GM18526 (cell line): Measurements from ENCODE around the gene GON4L.

Source experiments
- POLR2A ChIP-seq: IDR thresholded peaks from 3 replicates; pipeline ENCODE4 v1.6.1; 2011; ENCODE audit not compliant: insufficient read length; ENCODE audit errors: extremely low read depth

GON4L gene

DNA sequence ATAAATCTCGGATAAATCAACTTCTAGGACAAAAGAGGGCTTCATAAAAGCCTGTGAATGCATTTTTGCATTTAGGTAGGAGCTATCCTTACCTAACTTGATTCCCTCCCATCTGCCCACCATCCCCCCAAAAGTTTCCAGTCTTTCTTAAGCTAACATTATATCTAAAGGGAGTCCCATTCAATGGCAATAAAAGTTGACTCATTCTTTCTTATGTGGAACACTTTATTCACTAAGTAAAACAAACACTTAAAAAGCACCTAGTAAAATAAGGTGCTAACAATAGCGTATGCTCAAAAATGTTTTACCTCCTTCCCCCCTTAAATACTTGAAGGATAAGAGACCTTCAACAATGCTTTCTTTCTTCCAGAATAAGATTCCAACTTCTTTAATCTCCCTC, 83.8 kb downstream of the GON4L start:
- TF ChIP-seq POLR2A: no peak

DNA sequence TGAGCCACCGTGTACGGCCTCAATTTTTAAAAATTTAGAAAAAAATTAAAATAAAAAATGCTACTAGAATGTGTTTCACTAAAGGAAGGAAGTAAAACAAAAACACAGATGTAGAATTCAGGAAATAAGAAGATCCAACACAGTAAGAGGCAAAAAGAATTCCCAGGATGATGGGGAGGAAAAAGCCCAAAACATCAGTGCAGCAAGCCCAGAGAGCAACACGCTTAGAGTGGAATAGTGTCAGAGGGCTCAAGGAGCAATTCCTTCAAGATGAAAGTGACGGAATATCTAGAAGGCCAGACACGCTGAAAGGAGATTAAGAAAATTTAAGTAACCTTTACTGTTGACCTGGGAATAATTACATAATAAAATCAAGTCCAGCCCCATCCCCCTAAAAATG, 87.8 kb downstream of the GON4L start:
- TF ChIP-seq POLR2A: no peak

DNA sequence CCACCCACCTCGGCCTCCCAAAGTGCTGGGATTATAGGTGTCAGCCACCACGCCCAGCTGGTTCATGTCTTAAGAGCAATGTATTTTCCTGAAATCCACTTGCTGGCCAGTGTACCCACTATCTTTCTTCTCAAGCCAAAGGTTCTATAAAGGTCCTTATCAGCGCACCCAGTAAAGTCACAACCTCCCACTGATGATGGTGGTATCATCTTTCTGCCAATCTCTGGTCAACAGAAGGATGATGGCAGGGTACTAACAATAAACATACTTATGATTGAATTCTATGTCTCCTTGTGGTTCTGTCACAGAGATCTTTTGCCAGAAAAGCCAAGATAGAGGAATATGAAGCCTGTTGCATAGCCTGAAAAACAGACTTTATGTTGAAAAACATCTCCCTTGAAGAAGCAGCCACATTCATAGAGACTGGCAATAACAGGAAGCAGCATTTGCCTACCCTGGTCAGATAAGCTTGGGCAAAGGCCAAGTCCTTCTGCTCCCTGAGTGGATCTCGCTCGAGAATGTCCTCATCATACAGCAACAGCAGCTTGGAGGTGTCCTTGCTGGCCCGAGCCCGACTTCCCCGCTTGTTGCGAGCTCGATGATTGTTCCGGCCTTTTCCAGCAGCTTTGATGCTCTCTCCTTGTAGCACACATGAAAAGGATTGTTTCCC, 95.1 kb downstream of the GON4L start:
- no peak for TF ChIP-seq POLR2A

DNA sequence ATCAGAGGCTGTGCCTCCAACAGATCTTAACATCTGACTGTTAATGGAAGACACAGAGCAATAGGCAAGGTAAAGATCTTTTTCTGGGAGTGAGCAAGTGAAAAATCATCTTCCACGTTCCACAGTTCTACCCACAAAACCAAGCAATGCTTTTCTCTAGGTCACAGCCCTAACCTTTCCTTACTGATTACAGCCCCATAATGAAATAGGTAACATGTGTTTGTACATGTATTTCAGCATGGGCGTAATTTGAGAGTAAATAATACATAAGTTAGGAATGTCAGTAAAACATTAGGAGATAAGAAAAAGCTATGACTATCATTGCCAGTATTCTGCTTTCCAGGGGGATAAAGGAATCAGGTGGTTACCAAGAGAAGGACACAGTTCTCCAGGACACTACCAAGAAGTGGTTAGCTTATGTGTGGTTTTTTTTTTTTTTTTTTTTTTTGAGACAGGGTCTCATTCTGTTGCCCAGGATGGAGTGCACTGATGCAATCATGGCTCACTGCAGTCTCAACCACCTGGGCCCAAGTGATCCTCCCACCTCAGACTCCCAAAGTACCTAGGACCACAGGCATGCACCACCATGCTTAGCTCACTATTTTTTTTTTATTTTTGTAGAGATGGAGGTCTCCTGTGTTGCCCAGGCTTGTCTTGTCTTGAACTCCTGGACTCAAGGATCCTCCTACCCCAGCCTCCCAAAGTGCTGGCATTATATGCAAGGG, 96.1 kb downstream of the GON4L start:
- no peak for TF ChIP-seq POLR2A

DNA sequence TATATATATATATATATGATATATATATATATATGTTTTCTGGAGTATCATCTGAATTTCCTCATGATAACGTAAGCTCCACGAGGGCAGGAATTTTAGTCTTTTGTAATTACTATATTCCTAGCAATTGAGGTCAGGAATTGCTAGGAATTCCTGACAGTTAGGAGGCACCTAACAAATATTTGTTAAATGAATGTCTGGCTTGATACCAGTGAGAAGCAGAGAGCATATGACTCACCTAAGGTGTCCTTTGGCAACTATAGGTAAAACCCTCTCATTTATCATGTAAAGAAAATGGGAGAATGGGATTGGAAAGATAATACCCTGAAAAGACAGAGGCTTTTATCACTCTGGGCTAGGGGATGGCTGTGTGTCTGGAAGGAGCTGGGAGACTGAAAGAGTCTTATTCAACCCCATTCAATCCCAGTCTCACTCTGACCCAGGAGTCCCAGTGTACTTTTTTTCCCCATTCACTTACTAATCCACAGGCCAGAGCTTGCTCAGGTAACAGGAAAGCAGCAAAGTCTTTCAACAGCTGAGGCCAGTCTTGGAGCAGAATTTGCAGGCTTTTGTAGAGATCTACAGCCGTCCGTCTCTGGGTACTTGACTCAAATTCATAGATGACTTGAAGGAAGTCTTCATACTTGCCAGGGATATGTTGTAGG, 96.9 kb downstream of the GON4L start:
- TF ChIP-seq POLR2A: no peak

DNA sequence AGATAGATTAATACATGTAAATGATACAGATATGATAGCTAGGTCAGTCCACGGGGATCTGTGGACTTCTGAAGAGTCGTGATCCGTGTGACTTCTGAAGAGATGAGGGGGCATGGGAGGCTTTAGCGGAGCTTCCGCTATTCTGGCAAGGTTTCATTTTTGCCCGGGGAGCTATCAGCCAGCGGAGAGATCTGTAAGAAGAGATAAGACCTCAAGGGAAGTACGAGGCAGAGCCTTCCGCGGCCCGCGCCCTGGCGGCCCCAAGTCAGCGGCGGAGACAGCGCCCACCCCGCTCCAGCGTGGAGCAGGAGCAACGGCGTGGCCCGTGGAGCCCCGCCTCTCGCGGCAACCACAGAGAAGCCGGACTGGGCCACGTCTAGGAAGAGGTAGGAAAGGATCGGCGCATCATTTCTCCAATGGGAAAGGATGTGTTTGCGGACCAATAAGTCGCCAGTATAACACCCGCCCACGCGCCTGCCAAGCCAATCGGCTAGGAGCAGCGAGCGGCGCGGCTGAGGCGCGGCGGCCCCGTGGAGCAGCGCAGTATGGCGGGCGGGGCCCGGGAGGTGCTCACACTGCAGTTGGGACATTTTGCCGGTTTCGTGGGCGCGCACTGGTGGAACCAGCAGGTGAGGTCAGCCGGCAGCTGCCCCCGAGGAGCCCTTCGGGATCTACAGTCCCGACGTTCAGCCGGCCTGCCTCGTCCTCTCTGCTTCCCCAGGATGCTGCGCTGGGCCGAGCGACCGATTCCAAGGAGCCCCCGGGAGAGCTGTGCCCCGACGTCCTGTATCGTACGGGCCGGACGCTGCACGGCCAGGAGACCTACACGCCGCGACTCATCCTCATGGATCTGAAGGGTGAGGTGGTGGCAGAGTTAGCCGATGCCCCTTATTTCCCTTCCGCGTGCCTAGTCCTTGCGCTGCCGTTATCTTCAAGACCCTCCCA, 111.5 kb downstream of the GON4L start:
- TF ChIP-seq POLR2A: peak; percentile 79

DNA sequence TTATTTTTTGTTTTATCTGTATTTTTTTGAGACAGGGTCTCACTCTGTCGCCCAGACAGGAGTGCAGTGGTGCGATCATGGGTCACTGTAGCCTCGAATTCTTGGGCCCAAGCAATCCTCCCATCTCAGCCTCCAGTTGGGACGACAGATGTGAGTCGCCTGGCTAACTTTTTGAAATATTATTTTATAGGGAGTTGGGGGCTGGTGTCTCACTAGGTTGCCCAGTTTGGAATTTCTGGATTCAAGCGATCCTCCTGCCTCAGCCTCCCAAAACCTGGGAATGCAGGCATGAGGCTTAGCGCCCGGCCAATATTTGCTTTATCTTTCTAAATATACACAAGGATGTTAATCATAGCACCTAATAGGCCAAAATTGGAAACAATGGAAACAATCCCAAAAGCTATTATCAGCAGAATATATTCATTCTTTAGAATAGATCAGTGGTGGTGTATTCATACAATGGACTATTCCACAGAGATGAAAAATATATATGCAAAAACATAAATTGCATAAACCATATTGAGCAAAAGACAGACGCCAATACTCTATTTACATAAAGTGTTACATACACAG, 112.2 kb downstream of the GON4L start:
- TF ChIP-seq POLR2A: no peak

DNA sequence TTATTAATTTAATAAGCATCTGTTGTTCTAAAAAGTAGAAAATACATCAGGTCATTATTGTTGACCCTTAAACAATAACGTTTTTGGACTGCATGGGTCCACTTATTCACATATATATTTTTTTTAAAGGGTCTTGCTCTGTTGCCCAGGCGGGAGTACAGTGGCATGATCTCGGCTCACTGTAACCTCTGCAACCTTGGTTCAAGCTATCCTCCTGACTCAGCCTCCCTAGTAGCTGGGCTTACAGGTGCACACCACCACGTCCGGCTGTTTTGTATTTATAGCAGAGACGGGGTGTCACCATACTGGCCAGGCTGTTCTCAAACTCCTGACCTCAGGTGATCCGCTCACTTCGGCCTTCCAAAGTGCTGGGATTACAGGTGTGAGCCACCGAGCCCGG, 115.1 kb downstream of the GON4L start:
- TF ChIP-seq POLR2A: no peak

DNA sequence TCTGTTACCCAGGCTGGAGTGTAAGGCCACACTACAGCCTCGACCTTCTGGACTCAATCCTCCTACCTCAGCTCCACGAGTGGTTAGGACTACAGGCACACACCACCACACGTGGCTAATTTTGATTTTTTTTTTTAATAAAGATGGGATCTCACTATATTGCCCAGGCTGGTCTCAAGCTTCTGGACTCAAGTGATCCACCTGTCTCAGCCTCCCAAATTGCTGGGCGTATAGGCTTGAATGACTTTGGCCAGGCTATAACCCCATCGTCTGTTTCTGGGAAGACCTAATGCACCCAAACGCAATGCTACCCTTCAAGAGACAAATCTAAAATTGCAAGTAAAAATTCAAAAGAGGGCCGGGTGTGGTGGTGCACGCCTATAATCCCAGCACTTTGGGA, 116.0 kb downstream of the GON4L start:
- TF ChIP-seq POLR2A: no peak

DNA sequence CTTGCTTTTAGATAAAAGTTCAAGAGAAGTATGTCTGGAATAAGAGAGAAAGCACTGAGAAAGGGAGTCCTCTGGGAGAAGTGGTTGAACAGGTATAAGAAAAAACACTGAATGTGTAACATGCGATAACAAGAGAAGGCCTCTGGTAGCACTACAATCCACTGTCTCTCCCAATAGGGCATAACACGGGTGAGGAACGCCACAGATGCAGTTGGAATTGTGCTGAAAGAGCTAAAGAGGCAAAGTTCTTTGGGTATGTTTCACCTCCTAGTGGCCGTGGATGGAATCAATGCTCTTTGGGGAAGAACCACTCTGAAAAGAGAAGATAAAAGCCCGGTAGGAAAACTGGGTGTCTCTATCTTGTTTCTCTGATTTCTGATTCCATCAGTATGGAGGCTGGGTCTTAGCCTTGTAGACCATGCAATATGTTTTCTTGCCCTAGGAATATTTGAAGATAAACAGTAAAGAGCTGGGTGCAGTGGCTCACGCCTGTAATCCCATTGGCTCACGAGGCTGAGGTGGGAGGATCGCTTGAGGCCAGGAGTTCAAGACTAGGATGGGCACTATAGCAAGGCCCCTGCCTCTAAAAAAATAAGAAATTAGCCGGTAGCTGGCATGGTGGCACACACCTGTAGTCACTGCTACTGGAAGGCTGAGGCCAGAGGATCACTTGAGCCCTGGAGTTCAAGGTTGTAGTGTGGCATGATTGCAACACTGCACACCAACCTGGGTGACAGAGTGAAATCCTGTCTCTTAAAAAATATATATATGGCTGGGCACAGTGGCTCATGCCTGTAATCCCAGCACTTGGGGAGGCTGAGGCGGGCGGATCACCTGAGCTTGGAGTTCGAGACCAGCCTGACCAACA, 127.7 kb downstream of the GON4L start:
- TF ChIP-seq POLR2A: no peak

DNA sequence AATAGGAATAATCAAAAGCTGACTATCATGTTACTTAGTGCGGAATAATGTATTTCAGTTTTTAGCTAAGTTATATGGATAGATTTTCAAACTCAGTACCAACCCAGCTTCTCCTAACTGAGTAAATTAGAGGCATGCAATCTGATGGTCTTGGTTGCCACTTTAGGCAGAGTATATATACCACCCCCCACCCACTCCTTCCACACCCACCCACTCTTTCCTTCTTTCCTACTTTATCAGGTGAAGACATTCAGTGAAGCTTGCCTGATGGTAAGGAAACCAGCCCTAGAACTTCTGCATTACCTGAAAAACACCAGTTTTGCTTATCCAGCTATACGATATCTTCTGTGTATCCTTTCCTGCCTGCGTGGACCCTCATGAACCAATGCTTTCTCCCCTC, 131.9 kb downstream of the GON4L start:
- TF ChIP-seq POLR2A: no peak

DNA sequence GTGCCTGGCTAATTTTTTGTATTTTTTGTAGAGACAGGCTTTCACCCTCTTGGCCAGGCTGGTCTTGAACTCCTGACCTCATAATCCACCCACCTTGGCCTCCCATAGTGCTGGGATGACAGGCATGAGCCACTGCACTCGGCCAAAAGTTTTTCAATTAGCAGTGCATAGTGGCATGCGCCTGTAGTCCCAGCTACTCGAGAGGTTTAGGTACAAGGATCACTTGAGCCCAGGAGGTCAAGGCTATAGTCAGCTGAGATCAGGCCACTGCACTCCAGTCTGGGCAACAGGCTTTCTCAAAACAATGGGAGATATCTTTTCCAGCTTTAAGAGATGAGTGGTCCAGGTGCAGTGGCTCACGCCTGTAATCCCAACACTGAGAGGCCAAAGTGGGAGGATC, 137.3 kb downstream of the GON4L start:
- no peak for TF ChIP-seq POLR2A

DNA sequence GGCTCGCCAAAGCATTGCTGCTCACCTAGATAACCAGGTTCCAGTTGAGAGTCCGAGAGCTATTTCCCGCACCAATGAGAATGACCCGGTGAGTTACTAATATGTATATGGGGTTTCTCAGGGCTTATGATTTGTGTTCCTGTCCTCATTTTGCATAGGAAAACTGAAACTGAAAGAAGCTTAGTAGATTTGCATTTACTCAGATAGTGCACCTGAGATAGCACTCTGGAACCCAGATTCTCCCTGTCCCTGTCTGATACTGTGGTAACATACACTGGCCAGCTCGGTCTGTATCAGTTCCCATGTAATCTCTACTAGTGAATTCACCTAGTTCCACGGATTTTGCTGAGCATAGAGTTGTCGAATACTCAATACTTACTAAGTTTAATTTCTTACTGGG, 140.0 kb downstream of the GON4L start:
- no peak for TF ChIP-seq POLR2A

DNA sequence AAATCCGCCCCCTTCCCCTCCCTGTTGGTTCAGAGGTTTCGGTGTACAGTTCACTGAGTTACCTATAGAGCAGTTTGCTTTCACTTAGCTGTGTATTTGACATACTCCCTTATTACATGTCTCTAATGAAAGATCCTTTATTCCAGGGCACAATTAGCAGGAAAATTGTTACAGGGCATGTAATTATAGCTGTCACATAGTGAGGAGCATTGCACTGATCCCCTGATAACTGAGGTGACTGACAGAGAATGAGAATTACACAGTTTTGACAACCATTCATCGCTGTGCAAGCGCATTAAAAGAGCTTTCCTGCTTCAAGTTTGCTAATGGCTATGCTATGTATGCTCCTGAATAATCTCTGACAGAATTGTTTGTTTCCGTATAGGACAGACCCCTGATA, 141.2 kb downstream of the GON4L start:
- TF ChIP-seq POLR2A: no peak

DNA sequence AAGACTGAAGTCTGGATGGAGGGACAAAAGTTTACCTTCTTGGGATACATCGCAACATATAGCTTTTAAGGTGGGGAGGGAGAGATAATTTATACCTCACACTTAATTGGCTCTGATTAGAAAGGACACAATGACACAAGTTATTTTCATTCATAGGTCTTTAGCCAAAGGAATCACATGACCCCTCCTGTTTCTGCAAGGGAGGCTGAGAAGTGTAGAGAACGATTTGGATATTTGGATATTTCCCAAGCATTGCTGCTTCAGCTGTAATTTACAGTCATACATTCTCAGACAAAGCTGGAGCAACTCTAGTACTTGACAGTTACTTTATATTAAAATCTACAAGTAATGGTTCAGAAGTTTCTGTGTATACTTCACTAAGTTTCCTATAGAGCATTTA, 143.9 kb downstream of the GON4L start:
- TF ChIP-seq POLR2A: no peak

DNA sequence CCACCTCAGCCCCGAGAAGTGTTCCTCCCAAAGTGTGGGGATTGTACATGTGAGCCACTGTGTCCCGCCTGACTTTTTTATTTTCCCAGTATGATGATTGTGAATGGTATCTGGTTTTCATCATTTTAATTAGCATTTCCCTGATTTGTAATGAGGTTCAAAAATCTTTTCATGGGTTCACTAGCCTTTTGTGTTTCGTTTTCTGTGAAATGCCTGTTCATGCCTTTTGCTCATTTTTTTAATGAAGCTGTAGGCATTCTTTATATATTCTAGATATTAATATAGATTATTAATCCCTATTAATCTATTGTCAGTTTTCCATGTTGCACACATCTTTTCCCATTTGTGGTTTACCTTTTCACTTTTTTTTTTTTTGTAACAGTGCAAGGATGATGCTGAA, 147.6 kb downstream of the GON4L start:
- no peak for TF ChIP-seq POLR2A
